HEK293 (cell line): ENCODE results near the gene TMUB1.
A peak's percentile ranks its signal among the peaks of the same experiment; 100 is the strongest.

Source experiments
- CTCF ChIA-PET: fragments of 350-600 bp; formaldehyde crosslinking; extraction: SDS; loops from one replicate; lab custom pipeline; 2021; ENCODE audit warnings: antibody characterized with exemption; lab: Yijun Ruan, JAX
- POLR2A ChIA-PET: fragments of 300-600 bp; formaldehyde crosslinking; extraction: SDS; loops from one replicate; lab custom pipeline; 2020; ENCODE audit warnings: antibody characterized with exemption, inconsistent platforms; lab: Yijun Ruan, JAX
- H3K27ac ChIP-seq: fragments of 200-500 bp; sonication (Bioruptor generic); 2 replicates; pipeline ENCODE4 v1.5.1; 2014; ENCODE audit warnings: low read depth, low read length, control low read depth, inconsistent platforms; ENCODE audit errors: extremely low read depth
- H3K36me3 ChIP-seq, 2 experiments: fragments of 200-500 bp in 1 of 2; sonication (Bioruptor generic) in 1 of 2; 1 replicate in 1 of 2; 2 replicates in 1 of 2; pipeline ENCODE4 v1.5.1; 2014 to 2017; ENCODE audit warnings: inconsistent platforms in 2 of 2, low read length in 2 of 2; ENCODE audit not compliant: control insufficient read depth in 2 of 2, insufficient read depth in 1 of 2
- H3K4me1 ChIP-seq: fragments of 200-500 bp; sonication (Bioruptor generic); 2 replicates; pipeline ENCODE4 v1.5.1; 2014; ENCODE audit warnings: mild to moderate bottlenecking, low read length, inconsistent platforms; ENCODE audit not compliant: control insufficient read depth, insufficient read depth
- H3K4me3 ChIP-seq: 2 replicates; pipeline ENCODE4 v1.5.1; 2011; ENCODE audit warnings: low read depth, mild to moderate bottlenecking, control low read depth, low read length, moderate library complexity
- H3K9me3 ChIP-seq: fragments of 200-500 bp; sonication (Bioruptor generic); 2 replicates; pipeline ENCODE4 v1.5.1; 2014; ENCODE audit warnings: low read depth, low read length, inconsistent platforms; ENCODE audit not compliant: control insufficient read depth, insufficient read depth
- AEBP2 ChIP-seq: fragments of 450-650 bp; formaldehyde crosslinking; IDR thresholded peaks from 2 replicates; pipeline ENCODE4 v1.5.1; 2016; ENCODE audit warnings: missing biosample characterization, missing genetic modification characterization, borderline replicate concordance
- BCL11B ChIP-seq: fragments of 450-650 bp; formaldehyde crosslinking; IDR thresholded peaks from 2 replicates; pipeline ENCODE4 v1.5.1; 2016; ENCODE audit warnings: low read depth, missing biosample characterization, missing genetic modification characterization
- ELK4 ChIP-seq: IDR thresholded peaks from 2 replicates; pipeline ENCODE4 v1.6.1; 2011; ENCODE audit warnings: mild to moderate bottlenecking, low read depth, low read length, borderline replicate concordance
- FEZF1 ChIP-seq: fragments of 450-650 bp; formaldehyde crosslinking; IDR thresholded peaks from 2 replicates; pipeline ENCODE4 v1.5.1; 2016; ENCODE audit warnings: missing biosample characterization, missing genetic modification characterization
- IKZF3 ChIP-seq: fragments of 450-650 bp; IDR thresholded peaks from 2 replicates; pipeline ENCODE4 v1.5.0; 2018; ENCODE audit warnings: missing biosample characterization, mild to moderate bottlenecking, missing genetic modification characterization, moderate library complexity
- PRDM6 ChIP-seq: fragments of 450-650 bp; formaldehyde crosslinking; IDR thresholded peaks from 2 replicates; pipeline ENCODE4 v1.5.1; 2017; ENCODE audit warnings: missing biosample characterization, missing genetic modification characterization
- ZBTB1 ChIP-seq: fragments of 450-650 bp; formaldehyde crosslinking; IDR thresholded peaks from 2 replicates; pipeline ENCODE4 v1.5.1; 2016; ENCODE audit warnings: missing biosample characterization, missing genetic modification characterization
- ZBTB11 ChIP-seq: fragments of 450-650 bp; formaldehyde crosslinking; conservative IDR thresholded peaks from 2 replicates; pipeline ENCODE4 v1.5.1; 2016; ENCODE audit warnings: low read depth, missing biosample characterization, missing genetic modification characterization
- ZNF132 ChIP-seq: fragments of 450-650 bp; formaldehyde crosslinking; IDR thresholded peaks from 2 replicates; pipeline ENCODE4 v1.5.1; 2017; ENCODE audit warnings: missing biosample characterization, missing genetic modification characterization, borderline replicate concordance
- ZNF16 ChIP-seq: fragments of 450-650 bp; formaldehyde crosslinking; IDR thresholded peaks from 2 replicates; pipeline ENCODE4 v1.5.1; 2016; ENCODE audit warnings: low read depth, missing biosample characterization, missing genetic modification characterization
- ZNF18 ChIP-seq: fragments of 450-650 bp; formaldehyde crosslinking; IDR thresholded peaks from 2 replicates; pipeline ENCODE4 v1.5.1; 2016; ENCODE audit warnings: missing biosample characterization, missing genetic modification characterization
- ZNF274 ChIP-seq, 2 experiments: fragments of 200-500 bp in 1 of 2; fragments of 450-650 bp in 1 of 2; sonication (Bioruptor generic) in 1 of 2; formaldehyde crosslinking in 1 of 2; IDR thresholded peaks; 2 replicates each; pipeline versions ENCODE4 v1.5.1 to v1.6.1; 2014 to 2016; ENCODE audit warnings: borderline replicate concordance in 1 of 2, inconsistent platforms in 1 of 2, low read length in 1 of 2, missing biosample characterization in 1 of 2, missing genetic modification characterization in 1 of 2
- ZNF335 ChIP-seq: fragments of 450-650 bp; formaldehyde crosslinking; conservative IDR thresholded peaks from 2 replicates; pipeline ENCODE4 v1.5.1; 2016; ENCODE audit warnings: missing biosample characterization, missing genetic modification characterization
- ZNF350 ChIP-seq: fragments of 450-650 bp; formaldehyde crosslinking; IDR thresholded peaks from 2 replicates; pipeline ENCODE4 v1.5.0; 2017; ENCODE audit warnings: missing biosample characterization, mild to moderate bottlenecking, missing genetic modification characterization
- ZNF366 ChIP-seq: fragments of 450-650 bp; formaldehyde crosslinking; conservative IDR thresholded peaks from 2 replicates; pipeline ENCODE4 v1.5.1; 2016; ENCODE audit warnings: missing biosample characterization, missing genetic modification characterization
- ZNF561 ChIP-seq: fragments of 450-650 bp; IDR thresholded peaks from 2 replicates; pipeline ENCODE4 v1.5.1; 2018; ENCODE audit warnings: missing biosample characterization, missing genetic modification characterization, borderline replicate concordance
- ZNF585B ChIP-seq: fragments of 450-650 bp; formaldehyde crosslinking; IDR thresholded peaks from 2 replicates; pipeline ENCODE4 v1.5.1; 2016; ENCODE audit warnings: missing biosample characterization, missing genetic modification characterization
- ZNF600 ChIP-seq: fragments of 450-650 bp; formaldehyde crosslinking; IDR thresholded peaks from 2 replicates; pipeline ENCODE4 v1.5.1; 2016; ENCODE audit warnings: missing biosample characterization, missing genetic modification characterization
- ZNF645 ChIP-seq: fragments of 450-650 bp; formaldehyde crosslinking; IDR thresholded peaks from 2 replicates; pipeline ENCODE4; 2016; ENCODE audit warnings: missing biosample characterization, missing genetic modification characterization
- ZNF692 ChIP-seq: fragments of 450-650 bp; formaldehyde crosslinking; IDR thresholded peaks from 2 replicates; pipeline ENCODE4 v1.5.1; 2016; ENCODE audit warnings: missing biosample characterization, missing genetic modification characterization
- ZNF704 ChIP-seq: fragments of 450-650 bp; formaldehyde crosslinking; IDR thresholded peaks from 2 replicates; pipeline ENCODE4 v1.5.1; 2016; ENCODE audit warnings: missing biosample characterization, missing genetic modification characterization
- ZNF837 ChIP-seq: fragments of 450-650 bp; formaldehyde crosslinking; IDR thresholded peaks from 2 replicates; pipeline ENCODE4 v1.5.1; 2016; ENCODE audit warnings: missing biosample characterization, missing genetic modification characterization

TMUB1 gene

GRCh38 chr7:151083071-151083823 lies at the start of gene TMUB1:
Gene TMUB1 (minus strand): TSS chr7:151083493. CDS start chr7:151082563, 930 bp downstream.
- H3K4me1 ChIP-seq, result peaks cover 7% of the 10 kb centered on the region; the same call in 1 of the 2 replicates
- CTCF ChIA-PET, result interaction anchor here (0.6 to 2.2 kb wide), 7 partner anchors 8 to 121 kb away, joined by 3 to 7 read pairs (median 3); no protein-coding TSS in a partner anchor
- POLR2A ChIA-PET, result interaction anchor here (1.0 to 3.0 kb wide), 2 partner anchors 18 to 55 kb away, joined by 3 to 16 read pairs; partner anchors contain the start of gene ABCB8
- TF ChIP-seq ZNF585B (tag by site-specific recombination) (no peak), ZNF704 (tag by site-specific recombination) (no peak), ZNF335 (tag by site-specific recombination) (peak; percentile 94), ZNF132 (tag by site-specific recombination) (no peak), ZBTB11 (peak; percentile 72), ELK4 (no peak; the same call in 1 of the 2 replicates), BCL11B (tag by site-specific recombination) (no peak), ZNF561 (tag by site-specific recombination) (peak; percentile 22; the same call in 1 of the 2 replicates), IKZF3 (tag by site-specific recombination) (no peak), ZNF16 (tag by site-specific recombination) (no peak), ZBTB1 (tag by site-specific recombination) (no peak), ZNF350 (tag by site-specific recombination) (no peak), FEZF1 (no peak), ZNF645 (no peak), ZNF600 (tag by site-specific recombination) (no peak), PRDM6 (tag by site-specific recombination) (no peak), ZNF366 (tag by site-specific recombination) (no peak), AEBP2 (tag by site-specific recombination) (no peak), ZNF692 (peak; percentile 35; the same call in 1 of the 2 replicates), ZNF837 (tag by site-specific recombination) (no peak), ZNF18 (no peak), ZNF274 (IDR thresholded peaks at IDR 0.05; ENCODE audit: low read length) (no peak), ZNF274 (tag by site-specific recombination; IDR thresholded peaks at IDR 0.05; ENCODE audit: borderline replicate concordance) (no peak)

More at GRCh38 chr7:151083071-151083823, at the start of gene TMUB1:
- Histone ChIP-seq H3K4me3 (peak within 1 kb of the TSS; percentile 74), H3K27ac (peak within 1 kb of the TSS; percentile 75; the same call in 1 of the 2 replicates), H3K36me3 (peaks cover 0 to 18% of the 10 kb centered on the region in 2 experiments; a peak in 1 of 3 replicates), H3K9me3 (no peaks in the 10 kb centered on the region)
